Skin of body (tissue), 2 donors: ENCODE results near the gene BEND7. TPM values are rescaled to one million over a fixed set of nuclear protein-coding genes. Genes with fewer than 3 reads are reported as not detected.
"Not testable (repeated sequence)": the region's sequence is repeated elsewhere in the genome, so short reads cannot be mapped to it uniquely, and the experiment has no call there.

Experiments
- DNase-seq: peaks from one replicate; lab custom pipeline; 2025; lab: John Stamatoyannopoulos, UW
- total RNA-seq: library from RNA; depleted of rRNA; stranded (reverse); fragments of >200 nt; gene quantifications from one replicate; pipeline ENCODE4 v1.2.3, GENCODE V29; 2014

The BEND7 gene
- total RNA-seq, 1 donor from 2014 or later, result 6.9 TPM

DNA sequence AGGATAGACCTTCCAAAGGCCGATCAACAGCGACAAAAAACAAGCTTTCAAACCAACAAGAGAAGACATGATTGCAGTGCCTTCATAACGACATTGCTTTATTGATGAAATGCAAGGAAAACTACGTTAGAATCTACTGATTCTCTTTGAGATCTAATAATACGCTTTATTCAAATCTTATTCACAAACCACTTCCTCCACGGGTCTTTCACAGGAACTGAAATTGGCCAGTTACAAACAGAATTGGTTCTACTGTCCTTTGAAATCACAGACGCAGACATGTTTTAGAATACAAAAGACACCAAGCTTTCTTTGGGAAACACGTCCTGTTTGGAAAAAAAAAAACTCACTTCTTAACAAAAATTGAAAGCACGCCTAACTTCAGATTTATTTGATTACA is 106.0 kb downstream of the BEND7 start:
- DNase-seq, result no peak

DNA sequence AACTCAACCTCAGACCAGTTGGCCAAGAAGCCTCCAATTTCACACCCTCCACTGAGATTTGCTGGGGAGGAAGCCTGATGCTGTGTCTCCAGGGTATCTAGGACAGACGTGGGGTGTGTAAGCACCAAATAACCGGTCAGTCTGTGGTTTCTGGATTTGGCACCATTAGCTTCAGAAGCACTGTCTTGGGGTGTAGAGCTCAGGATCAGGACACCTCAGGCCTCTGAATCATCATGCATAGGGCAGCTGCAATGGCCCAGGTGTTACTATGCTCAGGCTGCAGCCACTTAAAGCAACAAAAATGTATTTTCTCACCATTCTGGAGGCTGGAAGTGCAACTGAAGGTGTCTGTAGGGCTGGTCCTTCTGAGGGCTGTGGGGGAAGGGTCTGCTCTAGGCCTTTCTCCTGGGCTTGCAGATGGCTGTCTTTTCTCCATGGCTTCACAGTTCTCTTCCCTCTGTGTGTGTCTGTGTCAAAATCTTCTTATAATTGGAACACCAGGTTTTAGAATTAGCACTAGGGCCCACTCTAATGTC is 107.4 kb downstream of the BEND7 start:
- no peak for DNase-seq

DNA sequence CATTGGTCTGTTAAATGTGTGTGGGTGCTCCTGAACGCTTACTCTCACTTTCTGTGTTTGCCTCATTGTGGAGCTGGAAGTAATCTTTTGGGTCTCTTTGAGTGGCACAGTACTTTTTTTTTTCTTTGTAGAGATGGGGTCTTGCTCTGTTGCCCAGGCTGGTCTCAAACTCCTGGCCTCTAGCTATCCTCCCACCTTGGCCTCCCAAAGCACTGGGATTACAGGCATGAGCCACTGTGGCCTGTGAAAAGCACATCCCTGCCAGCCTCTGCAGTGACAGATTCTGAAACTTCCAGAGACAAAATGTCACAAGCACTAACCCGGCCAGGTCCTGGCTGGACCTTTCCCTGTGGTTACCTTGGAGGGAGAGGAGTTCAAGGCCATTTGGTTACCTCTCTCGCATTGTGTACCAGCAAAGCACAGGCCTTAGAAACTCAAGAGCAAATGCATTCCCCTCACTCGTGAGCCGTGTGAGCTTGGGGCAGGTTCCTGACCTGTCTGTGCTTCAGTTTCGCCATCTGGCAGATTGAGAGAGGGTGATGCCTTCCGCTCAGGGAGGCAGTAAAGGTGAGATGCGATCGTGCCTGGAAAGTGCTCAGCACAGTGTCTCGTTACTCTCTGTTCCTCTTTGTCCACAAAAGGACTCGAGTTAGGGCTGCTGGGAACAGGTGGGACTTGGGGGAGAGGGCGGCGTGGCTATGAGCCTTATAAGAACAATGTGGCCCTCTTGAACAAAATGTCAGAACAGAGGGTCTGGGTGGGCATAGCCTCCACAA is 108.1 kb downstream of the BEND7 start:
- DNase-seq, result no peak

DNA sequence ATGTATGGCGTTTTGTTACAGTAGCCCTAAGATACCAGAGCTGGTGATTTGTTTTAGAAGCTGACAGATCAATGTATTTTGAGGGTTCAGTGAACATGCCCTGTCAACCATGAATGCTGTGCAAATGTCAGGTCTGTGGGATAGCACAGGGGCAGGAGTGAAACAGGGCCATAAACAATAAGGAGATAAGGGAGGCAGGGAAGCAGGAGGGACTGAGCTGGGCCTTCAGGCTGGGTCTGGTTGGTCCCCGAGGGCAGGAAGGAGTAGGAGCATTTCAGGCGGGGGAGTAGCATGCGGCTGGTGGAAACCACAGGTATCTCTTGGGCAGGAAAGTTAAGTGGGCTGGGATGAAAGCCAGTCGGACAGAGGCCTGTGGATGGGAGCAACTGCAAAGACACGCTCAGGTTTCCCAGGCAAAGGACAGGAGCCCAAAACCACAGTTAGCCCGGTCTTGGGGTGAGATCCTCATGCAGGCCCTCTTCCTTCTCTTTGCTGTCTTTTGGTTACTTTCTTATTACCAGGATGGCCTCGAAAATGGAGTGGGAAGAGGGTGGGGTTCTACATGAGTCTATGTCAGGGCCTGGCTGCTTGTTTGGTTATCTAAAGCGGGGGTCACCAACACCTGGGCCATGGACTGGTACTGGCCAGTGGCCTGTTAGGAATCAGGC is 111.2 kb downstream of the BEND7 start:
- no peak for DNase-seq

DNA sequence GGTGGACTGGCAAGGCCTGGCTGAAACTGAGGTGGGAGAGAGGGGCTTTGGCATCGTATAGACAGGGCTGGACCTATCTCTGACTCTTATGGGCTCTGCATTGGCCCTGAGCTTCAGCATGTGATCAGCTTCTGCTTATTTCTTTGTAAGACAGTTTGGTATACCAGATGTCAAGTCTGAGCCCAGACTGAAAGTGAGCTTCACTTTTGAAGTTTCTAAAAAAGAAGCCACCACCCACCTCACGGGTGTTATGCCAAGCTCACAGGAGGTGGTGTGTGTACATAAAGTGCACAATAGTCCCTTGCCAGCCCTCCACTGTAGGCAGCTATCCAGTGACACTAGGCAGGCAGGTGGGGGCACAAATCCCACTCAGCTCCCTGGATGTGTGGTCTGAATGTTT is 112.1 kb downstream of the BEND7 start:
- DNase-seq, result no peak

DNA sequence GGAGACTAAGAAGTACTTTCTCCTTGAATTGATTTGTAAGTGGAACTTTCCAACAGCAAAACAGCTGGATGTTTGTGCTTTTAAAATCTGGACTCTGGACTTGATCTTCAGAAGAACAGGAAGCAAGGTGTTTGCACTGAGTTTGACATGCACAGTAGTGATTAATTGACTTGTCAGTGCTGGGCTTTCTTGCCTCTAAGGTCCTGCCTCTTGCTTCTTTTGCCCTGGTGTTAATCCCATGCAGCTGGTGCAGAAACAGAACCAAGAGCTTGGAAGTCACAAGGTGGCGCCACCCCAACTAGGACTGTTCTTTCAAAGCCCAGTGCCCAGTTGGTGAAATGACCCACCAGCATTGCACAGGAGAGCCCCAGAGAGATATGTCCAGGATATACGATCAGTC is 114.0 kb downstream of the BEND7 start:
- no peak for DNase-seq

DNA sequence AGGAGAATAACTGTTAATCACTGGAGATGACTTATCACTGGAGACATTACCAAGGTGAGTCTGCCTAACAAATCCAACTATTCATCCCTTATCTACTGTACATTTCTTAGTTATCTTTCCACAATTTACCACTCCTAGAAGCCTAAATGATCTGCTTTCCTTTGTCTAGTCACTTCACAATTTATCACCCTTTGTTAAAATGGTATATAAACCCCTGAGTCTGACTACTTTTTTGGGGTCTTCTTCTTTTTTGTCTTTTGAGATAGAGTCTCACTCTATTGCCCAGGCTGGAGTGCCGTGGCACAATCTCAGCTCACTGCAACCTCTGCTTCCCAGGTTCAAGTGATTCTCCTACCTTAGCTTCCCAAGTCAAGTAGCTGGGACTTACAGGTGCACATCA is 114.7 kb downstream of the BEND7 start:
- no peak for DNase-seq

DNA sequence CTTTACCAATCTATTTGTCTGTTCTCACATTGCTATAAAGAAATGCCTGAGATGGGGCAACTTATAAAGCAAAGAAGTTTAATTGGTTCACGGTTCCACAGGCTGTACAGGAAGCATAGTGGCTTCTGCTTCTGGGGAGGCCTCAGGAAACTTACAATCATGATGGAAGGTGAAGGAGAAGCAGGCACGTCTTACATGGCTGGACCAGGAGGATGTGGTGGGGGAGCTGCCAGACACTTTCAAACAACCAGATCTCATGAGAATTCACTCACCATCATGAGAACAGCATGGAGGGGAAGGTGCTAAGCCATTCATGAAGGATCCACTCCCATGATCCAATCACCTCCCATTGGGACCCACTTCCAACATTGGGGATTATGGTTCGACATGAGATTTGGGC is 115.9 kb downstream of the BEND7 start:
- DNase-seq, result no peak

DNA sequence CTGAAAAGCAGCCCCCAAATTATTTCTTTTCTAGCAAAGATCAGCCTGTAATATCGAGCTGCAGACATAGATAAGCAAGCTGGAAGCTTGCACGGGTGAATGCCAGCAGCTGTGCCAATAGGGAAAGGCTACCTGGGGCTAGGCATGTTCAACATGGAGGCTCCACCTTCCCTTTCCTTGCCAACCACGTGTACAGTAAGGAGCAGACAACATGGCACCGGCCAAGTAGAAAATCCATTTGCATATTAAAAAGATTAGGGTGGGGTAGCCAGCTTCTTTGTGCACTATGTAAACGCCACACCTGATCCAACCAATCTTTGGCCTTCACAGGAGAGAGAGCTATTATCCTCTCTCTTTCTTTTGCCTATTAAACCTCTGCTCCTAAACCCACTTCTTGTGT is 124.0 kb downstream of the BEND7 start:
- DNase-seq, result no peak

DNA sequence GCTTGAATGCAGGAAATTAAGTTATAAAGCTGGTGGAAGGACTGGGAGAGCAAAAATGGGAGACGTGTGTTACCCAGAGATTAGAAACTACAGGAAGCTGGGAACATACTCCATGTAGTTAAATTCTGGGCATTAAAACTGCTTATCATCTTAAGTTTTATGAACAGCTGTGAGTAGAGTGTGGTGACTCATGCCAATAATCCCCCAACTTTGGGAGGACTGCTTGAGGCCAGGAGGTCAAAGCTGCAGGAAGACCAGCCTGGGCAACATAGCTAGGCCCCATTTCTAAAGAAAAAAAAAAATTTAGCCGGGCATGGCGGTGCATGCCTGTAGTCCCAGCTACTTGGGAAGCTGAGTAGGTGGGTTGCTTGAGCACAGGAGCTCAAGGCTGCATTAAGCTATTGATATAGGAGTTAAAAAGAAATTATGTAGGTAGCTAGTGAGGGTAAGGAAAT is 124.5 kb downstream of the BEND7 start:
- no peak for DNase-seq

DNA sequence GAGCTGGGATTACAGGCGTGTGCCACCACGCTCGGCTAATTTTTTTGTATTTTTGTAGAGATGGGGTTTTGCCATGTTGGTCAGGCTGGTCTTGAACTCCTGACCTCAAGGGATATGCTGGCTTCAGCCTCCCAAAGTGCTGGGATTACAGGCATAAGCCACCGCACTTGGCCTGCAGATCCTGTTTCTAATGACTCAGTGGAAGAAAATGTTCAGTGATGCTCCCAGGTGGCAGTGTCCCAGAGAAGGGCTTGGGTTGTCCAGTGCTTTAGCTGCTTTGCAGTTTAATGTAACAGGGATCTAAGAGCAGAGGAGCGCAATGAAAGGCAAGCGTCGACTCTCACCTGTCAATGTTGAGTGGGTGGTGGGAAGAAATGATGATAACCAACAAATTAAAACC is 125.4 kb downstream of the BEND7 start:
- not testable (repeated sequence) for DNase-seq

DNA sequence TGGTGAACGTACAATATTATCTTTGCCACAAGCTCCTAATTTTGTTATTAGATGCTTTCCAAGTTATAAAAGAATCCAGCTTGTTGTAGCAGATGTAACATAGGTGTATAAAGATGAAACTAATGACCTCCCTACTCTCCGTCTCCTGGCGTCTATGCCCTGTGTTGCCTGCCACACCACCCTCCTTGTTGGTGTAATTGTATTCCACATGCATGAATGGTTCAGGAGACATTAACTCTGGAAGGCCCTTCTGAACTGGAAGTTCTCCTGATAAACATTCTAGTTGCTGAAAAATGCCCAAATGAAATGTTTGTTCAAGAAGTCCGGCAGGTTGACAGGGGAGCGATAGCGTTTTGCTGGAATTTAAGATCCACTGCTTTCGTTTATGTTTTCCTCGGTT is 126.8 kb downstream of the BEND7 start:
- no peak for DNase-seq

DNA sequence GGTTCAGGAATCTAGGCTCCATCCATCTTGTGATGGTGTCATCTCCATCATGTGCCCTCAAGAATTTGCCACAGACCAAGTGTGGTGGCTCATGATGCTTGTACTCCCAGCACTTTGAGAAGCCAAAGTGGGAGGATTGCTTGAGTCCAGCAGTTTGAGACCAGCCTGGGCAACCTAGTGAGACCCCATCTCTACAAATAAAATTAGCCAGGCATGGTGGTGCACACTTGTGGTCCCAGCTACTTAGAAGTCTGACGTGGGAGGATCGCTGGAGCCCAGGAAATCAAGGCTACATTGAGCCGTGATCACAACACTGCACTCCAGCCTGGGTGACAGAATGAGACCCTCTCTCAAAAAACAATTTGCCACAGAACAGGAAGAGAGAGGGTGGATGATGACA is 127.7 kb downstream of the BEND7 start:
- no peak for DNase-seq

DNA sequence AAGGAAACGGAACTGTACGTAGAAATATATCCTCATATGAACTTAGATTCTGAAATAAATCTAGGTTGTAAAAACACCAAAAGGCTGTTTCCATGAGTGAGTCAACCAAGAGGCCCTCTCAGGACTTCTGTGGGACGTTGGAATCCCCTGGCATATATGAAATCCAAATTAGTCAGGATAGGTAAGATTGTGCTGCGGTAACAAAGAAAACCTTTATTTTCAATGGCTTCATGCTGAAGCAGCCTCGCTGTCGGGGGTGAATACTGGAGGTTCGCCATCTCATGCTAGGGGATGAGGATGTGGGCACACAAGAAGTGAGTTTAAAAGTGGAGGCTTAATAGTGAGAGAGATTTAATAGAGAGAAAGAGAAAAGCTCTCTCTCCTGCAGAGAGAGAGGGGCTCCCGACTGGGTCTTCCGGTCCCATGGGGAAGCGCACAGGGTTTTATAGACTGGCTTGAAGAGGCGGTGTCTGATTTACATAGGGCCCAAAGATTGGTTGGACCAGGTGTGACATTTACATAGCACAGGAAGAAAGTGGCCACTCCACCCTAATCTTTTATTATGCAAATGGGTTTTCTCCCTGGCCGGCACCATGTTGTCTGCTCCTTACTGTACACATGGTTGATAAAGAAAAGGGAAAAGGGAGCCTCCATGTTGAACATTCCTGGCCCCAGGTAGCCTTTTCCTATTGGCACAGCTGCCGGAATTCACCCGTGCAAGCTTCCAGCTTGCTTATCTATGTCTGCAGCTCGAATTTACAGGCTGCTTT is 128.4 kb downstream of the BEND7 start:
- DNase-seq, result no peak

DNA sequence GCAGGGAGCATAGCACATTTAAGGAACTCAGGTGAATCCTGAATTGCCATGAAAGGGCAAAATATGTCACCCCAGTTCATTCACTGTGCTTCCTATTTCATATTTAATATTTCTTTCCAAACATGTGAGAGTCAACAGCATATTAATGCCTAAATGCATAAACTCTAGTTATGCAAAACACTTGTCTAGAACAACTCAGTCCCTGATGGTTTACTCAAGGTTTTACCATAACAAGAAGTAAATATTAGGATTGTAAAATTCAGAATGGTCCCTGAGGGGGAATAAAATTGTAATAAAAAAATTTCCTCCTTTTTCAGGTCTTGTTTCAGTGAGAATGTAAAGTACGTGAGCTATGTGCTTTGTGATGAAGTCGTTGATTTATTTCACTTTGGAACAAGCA is 129.1 kb downstream of the BEND7 start:
- no peak for DNase-seq

DNA sequence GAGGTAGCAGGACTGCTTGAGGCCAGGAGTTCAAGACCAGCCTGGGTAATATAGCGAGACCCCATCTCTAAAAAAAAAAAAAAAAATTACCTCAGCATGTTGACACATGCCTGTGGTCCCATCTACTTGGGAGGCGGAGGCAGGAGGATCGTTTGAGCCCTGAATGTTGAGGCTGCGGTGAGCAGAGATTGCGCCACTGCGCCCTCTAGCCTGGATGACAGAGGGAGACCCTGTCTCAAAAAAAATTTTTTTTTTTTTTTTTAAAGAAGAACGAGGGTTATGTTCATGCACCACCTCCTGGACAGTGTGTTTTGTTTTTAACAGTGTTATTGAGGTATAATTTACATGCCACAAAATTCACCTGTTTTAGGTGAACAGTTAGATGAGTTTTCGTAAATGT is 129.6 kb downstream of the BEND7 start:
- DNase-seq, result no peak

DNA sequence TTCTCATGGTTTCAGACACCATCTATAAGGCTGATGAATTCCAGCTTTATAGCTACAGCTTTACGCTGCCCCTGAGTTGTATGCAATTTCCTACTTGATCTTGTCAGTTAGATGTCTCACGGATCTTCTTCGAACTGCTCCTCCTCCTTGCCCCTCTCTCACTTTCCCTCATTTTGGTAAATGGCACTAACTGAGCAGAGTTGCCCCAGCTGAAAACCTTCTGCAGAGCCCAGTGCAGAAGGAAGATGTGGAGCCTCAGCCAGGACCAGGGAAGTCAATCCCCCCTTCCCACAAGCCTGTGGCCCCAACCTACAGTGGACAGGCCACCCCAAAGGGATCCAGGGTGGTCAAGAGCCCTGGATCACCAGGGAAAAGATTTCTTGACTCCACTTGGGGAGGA is 131.8 kb downstream of the BEND7 start:
- DNase-seq, result no peak

DNA sequence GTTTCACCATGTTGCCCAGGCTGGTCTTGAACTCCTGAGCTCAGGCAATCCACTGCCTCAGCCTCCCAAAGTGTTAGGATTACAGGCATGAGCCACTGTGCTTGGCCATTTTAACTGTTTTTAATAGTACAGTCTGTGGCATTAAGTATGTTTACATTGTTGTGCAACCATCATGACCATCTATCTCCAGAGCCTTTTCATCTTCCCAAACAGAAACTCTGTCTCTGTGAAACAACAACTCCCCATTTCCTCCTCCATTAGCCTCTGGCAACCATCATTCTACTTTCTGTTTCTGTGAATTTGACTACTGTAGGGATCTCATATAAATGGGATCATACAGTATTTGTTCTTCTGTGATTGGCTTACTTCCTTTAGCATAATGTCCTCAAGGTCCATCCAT is 132.4 kb downstream of the BEND7 start:
- no peak for DNase-seq

DNA sequence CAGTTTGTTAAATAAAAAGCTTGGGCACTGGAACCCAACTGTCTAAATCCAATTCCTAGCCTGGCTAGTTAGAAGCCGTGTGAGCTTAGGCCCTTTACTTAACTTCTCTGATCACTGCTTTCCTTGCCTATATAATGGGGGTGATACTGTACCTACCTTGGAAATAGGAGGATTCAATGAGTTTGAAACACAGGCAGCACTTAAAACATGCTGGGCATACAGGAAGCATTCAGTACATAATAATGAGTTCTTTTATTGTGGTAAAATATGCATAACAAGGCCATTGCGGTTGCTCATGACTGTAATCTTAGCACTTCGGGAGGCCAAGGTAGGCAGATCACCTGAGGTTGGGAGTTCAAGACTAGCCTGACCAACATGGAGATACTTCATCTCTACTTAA is 133.3 kb downstream of the BEND7 start:
- DNase-seq, result no peak

DNA sequence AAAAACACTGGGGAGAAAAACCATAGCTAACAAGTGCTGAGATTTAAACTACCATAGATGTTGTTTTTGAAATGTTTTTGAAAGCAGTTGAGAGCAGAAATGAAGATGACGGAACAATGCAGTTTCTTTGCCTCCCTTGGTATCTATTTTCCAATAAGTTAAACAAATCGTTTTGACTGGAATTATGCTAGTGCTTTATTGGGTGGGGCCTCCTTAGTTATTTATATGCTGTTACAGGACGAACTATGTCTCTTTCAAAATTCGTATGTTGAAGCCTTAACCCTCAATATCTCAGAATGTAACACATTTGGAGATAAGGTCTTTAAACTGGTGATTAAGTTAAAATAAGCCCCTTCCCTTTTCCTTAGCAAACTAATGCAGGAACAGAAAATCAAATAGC is 135.2 kb downstream of the BEND7 start:
- DNase-seq, result no peak

DNA sequence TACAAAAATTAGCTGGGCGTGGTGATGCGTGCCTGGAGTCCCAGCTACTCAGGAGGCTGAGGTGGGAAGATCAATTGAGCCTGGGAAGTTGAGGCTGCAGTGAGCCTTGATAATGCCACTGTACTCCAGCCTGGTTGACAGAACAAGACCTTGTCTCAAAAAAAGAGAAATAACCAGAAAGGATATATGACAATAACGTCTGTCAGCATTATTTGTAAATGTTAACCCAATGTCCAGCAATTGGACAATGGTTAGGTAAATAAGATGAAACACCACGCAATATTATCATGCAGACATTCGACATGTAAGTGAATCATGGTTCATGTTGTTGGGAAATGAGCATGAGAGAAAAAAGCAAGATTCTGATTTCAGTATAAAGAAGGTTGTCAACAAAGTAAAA is 136.1 kb downstream of the BEND7 start:
- no peak for DNase-seq
